NCI-H226 (cell line): ENCODE data around the gene KRTAP10-8.
"Not testable (repeated sequence)": the region's sequence is repeated elsewhere in the genome, so short reads cannot be mapped to it uniquely, and the experiment has no call there.

Source experiments
- DNase-seq: peaks from one replicate; pipeline ENCODE4 v3.0.0-alpha.2; 2015

Gene KRTAP10-8

GRCh38 chr21:44618909-44619308 is 7.0 kb downstream of the KRTAP10-8 start:
- no peak for DNase-seq

- no peak for DNase-seq
These were observed 8.0 kb downstream of the KRTAP10-8 start for GRCh38 chr21:44619886-44620285.

- DNase-seq, result no peak
These were observed 11.7 kb downstream of the KRTAP10-8 start for GRCh38 chr21:44623575-44623974.

GRCh38 chr21:44625756-44626155 is 13.9 kb downstream of the KRTAP10-8 start:
- DNase-seq, result no peak

- no peak for DNase-seq
These were observed 14.4 kb downstream of the KRTAP10-8 start for GRCh38 chr21:44626262-44626661.

- DNase-seq, result no peak
These were observed 14.8 kb downstream of the KRTAP10-8 start, which contains the start of gene KRTAP10-9 for GRCh38 chr21:44626673-44627143. Gene KRTAP10-9 (plus strand): TSS chr21:44627093. CDS start chr21:44627172, 79 bp downstream.

- not testable (repeated sequence) for DNase-seq
These were observed 15.4 kb downstream of the KRTAP10-8 start for GRCh38 chr21:44627181-44627822.

GRCh38 chr21:44627831-44628233 is 16.0 kb downstream of the KRTAP10-8 start:
- not testable (repeated sequence) for DNase-seq

- DNase-seq, result no peak
These were observed 17.0 kb downstream of the KRTAP10-8 start for GRCh38 chr21:44628707-44629391.

- no peak for DNase-seq
These were observed 18.6 kb downstream of the KRTAP10-8 start for GRCh38 chr21:44630440-44630839.

GRCh38 chr21:44632067-44632466 is 20.2 kb downstream of the KRTAP10-8 start:
- no peak for DNase-seq

- DNase-seq, result no peak
These were observed 24.5 kb downstream of the KRTAP10-8 start for GRCh38 chr21:44636209-44637017.

GRCh38 chr21:44637018-44637850 is 25.4 kb downstream of the KRTAP10-8 start, which contains the start of gene KRTAP10-10:
Gene KRTAP10-10 (plus strand): TSS chr21:44637356. CDS start chr21:44637418, 62 bp downstream.
- no peak for DNase-seq

GRCh38 chr21:44637851-44638348 is 26.0 kb downstream of the KRTAP10-8 start:
- not testable (repeated sequence) for DNase-seq

- DNase-seq, result not testable (repeated sequence)
These were observed 26.8 kb downstream of the KRTAP10-8 start for GRCh38 chr21:44638506-44639330.

GRCh38 chr21:44639331-44639655 is 27.4 kb downstream of the KRTAP10-8 start:
- DNase-seq, result no peak

- DNase-seq, result no peak
These were observed 28.9 kb downstream of the KRTAP10-8 start for GRCh38 chr21:44640761-44641160.

- DNase-seq, result no peak
These were observed 31.9 kb downstream of the KRTAP10-8 start for GRCh38 chr21:44643741-44644310.

GRCh38 chr21:44644878-44645277 is 33.0 kb downstream of the KRTAP10-8 start:
- DNase-seq, result no peak

- DNase-seq, result not testable (repeated sequence)
These were observed 34.7 kb downstream of the KRTAP10-8 start, which contains the start of gene KRTAP10-11 for GRCh38 chr21:44646366-44647221. Gene KRTAP10-11 (plus strand): TSS chr21:44646414. CDS start chr21:44646459, 45 bp downstream.
